HCT116 (cell line): ENCODE results near the gene RAI1. TPM values are rescaled to one million over a fixed set of nuclear protein-coding genes. Genes with fewer than 3 reads are reported as not detected.
A peak's percentile ranks its signal among the peaks of the same experiment; 100 is the strongest.

Source experiments
- ATAC-seq: fragments of 200-7000 bp; cut with Tn5 transposase; 2 replicates; pipeline ENCODE4 v1.9.1; 2020; ENCODE audit warnings: mild to moderate bottlenecking, moderate library complexity
- BruUV-seq: library from RNA; stranded (reverse); fragments of 400-500 nt; replicated peaks from 2 replicates; lab custom pipeline; 2021; lab: Mats Ljungman, UMichigan
- CTCF ChIA-PET: fragments of 300-600 bp; sonication (Branson Sonifier 250); formaldehyde crosslinking; loops from one replicate; lab custom pipeline; 2021; ENCODE audit warnings: antibody characterized with exemption; lab: Charles Lee
- POLR2A ChIA-PET: fragments of 300-600, 350-600 bp; sonication (Branson Sonifier 250); formaldehyde crosslinking; loops from one replicate; lab custom pipeline; 2021; ENCODE audit warnings: antibody characterized with exemption; lab: Charles Lee
- RAD21 ChIA-PET, 2 experiments: fragments of 300-600 bp; sonication (Branson Sonifier 250); formaldehyde crosslinking; loops; one replicate each; lab custom pipeline; 2023; ENCODE audit warnings: low total read pairs in 2 of 2; ENCODE audit not compliant: uncharacterized antibody in 2 of 2, unreplicated experiment in 2 of 2, low non-redundant PET in 1 of 2; lab: Charles Lee
- DNase-seq: peaks from one replicate; pipeline ENCODE4 v3.0.0-alpha.2; 2010; ENCODE audit warnings: low read depth, low spot score
- H2AFZ ChIP-seq: fragments of 200-600 bp; shearing (Covaris generic), sonication (generic); 2 replicates; pipeline ENCODE4 v1.6.1; 2017; ENCODE audit warnings: low read depth, mixed run types, mixed read lengths, antibody characterized with exemption, low read length; ENCODE audit not compliant: poor library complexity, severe bottlenecking
- H3K27ac ChIP-seq: 2 replicates; pipeline ENCODE4 v1.5.1; 2012; ENCODE audit warnings: low read depth, low read length
- H3K27me3 ChIP-seq: fragments of 200-600 bp; sonication (generic); 2 replicates; pipeline ENCODE4 v1.6.1; 2016; ENCODE audit warnings: mixed run types, low read length, mixed read lengths; ENCODE audit not compliant: insufficient read depth
- H3K36me3 ChIP-seq, 2 experiments: fragments of 200-500 bp in 1 of 2; fragments of 200-600 bp in 1 of 2; sonication (Bioruptor generic) in 1 of 2; sonication (generic) in 1 of 2; 2 replicates each; pipeline versions ENCODE4 v1.5.1 to v1.6.1; 2014 to 2016; ENCODE audit warnings: low read length in 2 of 2, inconsistent platforms in 1 of 2, mixed read lengths in 1 of 2, mixed run types in 1 of 2; ENCODE audit not compliant: insufficient read depth in 2 of 2, control insufficient read depth in 1 of 2
- H3K4me1 ChIP-seq, 2 experiments: fragments of 200-600 bp in 1 of 2; sonication (generic) in 1 of 2; 2 replicates each; pipeline versions ENCODE4 v1.5.1 to v1.6.1; 2012 to 2017; ENCODE audit warnings: low read length in 2 of 2, inconsistent platforms in 1 of 2, mild to moderate bottlenecking in 1 of 2, mixed read lengths in 1 of 2, mixed run types in 1 of 2, moderate library complexity in 1 of 2; ENCODE audit not compliant: insufficient read depth in 2 of 2, control insufficient read depth in 1 of 2
- H3K4me2 ChIP-seq: fragments of 200-600 bp; sonication (generic); 2 replicates; pipeline ENCODE4 v1.6.1; 2017; ENCODE audit warnings: mixed run types, low read length, mixed read lengths
- H3K4me3 ChIP-seq, 2 experiments: fragments of 200-600 bp in 1 of 2; sonication (generic) in 1 of 2; replicated peaks in 1 of 2; 2 replicates each; pipeline ENCODE4 v1.5.1; 2011 to 2016; ENCODE audit warnings: low read length in 2 of 2, control low read depth in 1 of 2, low read depth in 1 of 2, mild to moderate bottlenecking in 1 of 2, mixed read lengths in 1 of 2, mixed run types in 1 of 2
- H3K79me2 ChIP-seq: fragments of 200-600 bp; sonication (generic); 2 replicates; pipeline ENCODE4 v1.6.1; 2017; ENCODE audit warnings: mild to moderate bottlenecking, mixed run types, low read length, moderate library complexity, mixed read lengths; ENCODE audit not compliant: insufficient read depth
- H3K9ac ChIP-seq: fragments of 200-600 bp; sonication (generic); 2 replicates; pipeline ENCODE4 v1.6.1; 2016; ENCODE audit warnings: low read length, mixed read lengths
- H3K9me2 ChIP-seq: fragments of 200-600 bp; sonication (generic), shearing (Covaris generic); 2 replicates; pipeline ENCODE4 v1.6.1; 2017; ENCODE audit warnings: mixed run types, mild to moderate bottlenecking, moderate library complexity; ENCODE audit not compliant: insufficient read depth
- H3K9me3 ChIP-seq, 2 experiments: fragments of 200-500 bp in 1 of 2; fragments of 200-600 bp in 1 of 2; sonication (Bioruptor generic) in 1 of 2; sonication (generic) in 1 of 2; 2 replicates each; pipeline ENCODE4 v1.6.1; 2014 to 2017; ENCODE audit warnings: low read length in 2 of 2, mixed read lengths in 2 of 2, inconsistent platforms in 1 of 2, low read depth in 1 of 2, mild to moderate bottlenecking in 1 of 2, mixed run types in 1 of 2, moderate library complexity in 1 of 2; ENCODE audit not compliant: control insufficient read depth in 1 of 2, insufficient read depth in 1 of 2
- H4K20me1 ChIP-seq: fragments of 200-600 bp; sonication (generic), shearing (Covaris generic); 2 replicates; pipeline ENCODE4 v1.6.1; 2017; ENCODE audit warnings: mixed run types, mild to moderate bottlenecking, moderate library complexity; ENCODE audit not compliant: insufficient read depth
- ELF1 ChIP-seq: IDR thresholded peaks from 2 replicates; pipeline ENCODE4 v1.6.1; 2012; ENCODE audit warnings: low read depth, borderline replicate concordance
- SP1 ChIP-seq: IDR thresholded peaks from 2 replicates; pipeline ENCODE4 v1.6.1; 2012; ENCODE audit warnings: low read depth
- intact Hi-C: fragments of 100-400 bp; cut with micrococcal nuclease; formaldehyde crosslinking; loops from 2 replicates; pipeline ENCODE4 v1.10.0; 2022
- total RNA-seq: library from RNA; stranded (reverse); gene quantifications from one replicate; pipeline ENCODE4 v1.2.1, GENCODE V29; 2021; ENCODE audit not compliant: unreplicated experiment
- TF ChIP-seq, protein P1 (sequence below): IDR thresholded peaks from 2 replicates; pipeline ENCODE4 v1.6.1; 2012

Gene RAI1
- total RNA-seq, 1 experiment from 2014 or later = 38.5 TPM

- intact Hi-C loops = no loop called here
- Histone ChIP-seq H3K9ac (no peak overlapping the region), H3K36me3 (no peaks in the 10 kb centered on the region; a peak in 1 of 4 replicates), H3K27ac (no peak overlapping the region), H3K4me2 (no peak overlapping the region), H3K4me1 (peaks cover 27 to 53% of the 10 kb centered on the region in 2 experiments), H3K9me3 (no peaks in the 10 kb centered on the region), H2AFZ (no peak overlapping the region), H3K79me2 (peaks cover 64% of the 10 kb centered on the region), H3K9me2 (no peaks in the 10 kb centered on the region), H3K4me3 (no peak overlapping the region), H4K20me1 (no peaks in the 10 kb centered on the region; the same call in 1 of the 2 replicates), H3K27me3 (no peaks in the 10 kb centered on the region)
- ATAC-seq (no peak), DNase-seq (no peak)
- ChIA-PET CTCF (no interaction called here), RAD21 (no interaction called here), POLR2A (no interaction called here)
- TF ChIP-seq ELF1 = no peak
- no peak for TF ChIP-seq SP1
- BruUV-seq = TSS peak; percentile 20
These were observed 45.9 kb downstream of the RAI1 start for GRCh38 chr17:17727111-17727659.

GRCh38 chr17:17728146-17728545 is 46.9 kb downstream of the RAI1 start:
- BruUV-seq = no TSS peak

More at GRCh38 chr17:17728146-17728545, 46.9 kb downstream of the RAI1 start:
- ATAC-seq (no peak), DNase-seq (no peak)
- Histone ChIP-seq H3K4me3 (0 out of 4 replicates have a peak overlapping the region, but pooled peaks of 1 of the 2 experiments have one; percentile 14), H2AFZ (no peak overlapping the region), H3K36me3 (no peaks in the 10 kb centered on the region; a peak in 1 of 4 replicates), H4K20me1 (no peaks in the 10 kb centered on the region; the same call in 1 of the 2 replicates), H3K27me3 (no peaks in the 10 kb centered on the region), H3K9me2 (no peaks in the 10 kb centered on the region), H3K27ac (peak overlapping the region; percentile 58), H3K9ac (peak overlapping the region; percentile 43; the same call in 1 of the 2 replicates), H3K4me2 (peak overlapping the region; percentile 70), H3K79me2 (peaks cover 67% of the 10 kb centered on the region), H3K9me3 (no peaks in the 10 kb centered on the region), H3K4me1 (peaks cover 27 to 60% of the 10 kb centered on the region in 2 experiments)
- ChIA-PET RAD21 (interaction anchor here in 1 of 2 experiments (0.6 kb wide), 1 partner anchor 187 kb away, joined by 3 read pairs; no protein-coding TSS in a partner anchor), POLR2A (no interaction called here), CTCF (interaction anchor here (1.0 to 1.4 kb wide), 2 partner anchors 11 to 46 kb away, joined by 4 read pairs; no protein-coding TSS in a partner anchor)
- TF ChIP-seq, protein P1, sequence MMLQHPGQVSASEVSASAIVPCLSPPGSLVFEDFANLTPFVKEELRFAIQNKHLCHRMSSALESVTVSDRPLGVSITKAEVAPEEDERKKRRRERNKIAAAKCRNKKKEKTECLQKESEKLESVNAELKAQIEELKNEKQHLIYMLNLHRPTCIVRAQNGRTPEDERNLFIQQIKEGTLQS = no peak
- intact Hi-C loops = loop anchor here (2.0 kb wide), 1 partner anchor 133 kb away; no protein-coding TSS in a partner anchor
